KMS-11 (cell line): ENCODE results near the gene CRNN.

Experiments
- H2AFZ ChIP-seq: fragments of 200-600 bp; sonication (generic); 2 replicates; pipeline ENCODE4 v1.6.1; 2016; ENCODE audit warnings: antibody characterized with exemption, mixed run types, low read depth
- H3K27ac ChIP-seq: fragments of 200-600 bp; sonication (generic); 2 replicates; pipeline ENCODE4 v1.6.1; 2016; ENCODE audit warnings: mild to moderate bottlenecking, mixed run types
- H3K27me3 ChIP-seq: fragments of 200-600 bp; sonication (generic); 2 replicates; pipeline ENCODE4 v1.6.1; 2017; ENCODE audit warnings: mild to moderate bottlenecking, low read depth, mixed run types, moderate library complexity; ENCODE audit not compliant: insufficient read depth
- H3K36me3 ChIP-seq: fragments of 200-600 bp; sonication (generic); 2 replicates; pipeline ENCODE4 v1.6.1; 2017; ENCODE audit warnings: mild to moderate bottlenecking, mixed run types; ENCODE audit not compliant: insufficient read depth
- H3K4me1 ChIP-seq: fragments of 200-600 bp; sonication (generic); 2 replicates; pipeline ENCODE4 v1.6.1; 2016; ENCODE audit warnings: mild to moderate bottlenecking, low read depth, mixed run types; ENCODE audit not compliant: poor library complexity, severe bottlenecking
- H3K4me2 ChIP-seq: fragments of 200-600 bp; sonication (generic); 2 replicates; pipeline ENCODE4 v1.7.0; 2016; ENCODE audit warnings: mild to moderate bottlenecking, mixed run types
- H3K4me3 ChIP-seq: fragments of 200-600 bp; sonication (generic); IDR thresholded peaks from 2 replicates; pipeline ENCODE4 v1.6.1; 2017; ENCODE audit warnings: low read depth, low read length, mixed read lengths; ENCODE audit not compliant: insufficient read depth
- H3K79me2 ChIP-seq: fragments of 200-600 bp; sonication (generic); 2 replicates; pipeline ENCODE4 v1.6.1; 2016; ENCODE audit warnings: low read depth, mixed run types; ENCODE audit not compliant: insufficient read depth
- H3K9ac ChIP-seq: fragments of 200-600 bp; sonication (generic); 2 replicates; pipeline ENCODE4 v1.6.1; 2016; ENCODE audit warnings: mild to moderate bottlenecking, mixed run types
- H4K20me1 ChIP-seq: fragments of 200-600 bp; sonication (generic); 2 replicates; pipeline ENCODE4 v1.6.1; 2016; ENCODE audit warnings: mild to moderate bottlenecking, mixed run types; ENCODE audit not compliant: insufficient read depth
- TF ChIP-seq, protein P1 (sequence below): fragments of 200-600 bp; sonication (generic); conservative IDR thresholded peaks from 2 replicates; pipeline ENCODE4 v1.6.1; 2017; ENCODE audit warnings: low read depth, mild to moderate bottlenecking, antibody characterized with exemption, low read length, moderate library complexity, mixed read lengths

The CRNN gene

DNA sequence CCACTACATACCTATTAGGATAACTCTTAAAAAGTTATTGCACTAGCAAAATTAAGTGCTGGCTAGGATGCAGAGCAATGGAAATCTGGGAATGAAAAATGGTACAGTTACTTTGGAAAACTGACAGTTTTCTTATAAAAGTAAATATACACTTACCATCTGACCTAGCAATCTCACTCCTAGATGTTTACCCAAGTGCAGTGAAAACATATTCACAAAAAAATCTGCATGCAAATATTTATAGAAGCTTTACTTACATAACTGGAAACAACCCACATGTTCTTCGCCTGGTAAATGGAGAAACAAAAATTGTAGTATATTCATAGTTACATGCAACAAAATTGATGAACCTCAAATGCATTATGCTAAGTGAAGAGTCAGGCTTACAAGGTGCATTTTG is 41.4 kb downstream of the CRNN start:
- Histone ChIP-seq H3K27ac (no peak overlapping the region), H3K36me3 (no peaks in the 10 kb centered on the region), H3K4me1 (peaks cover 9% of the 10 kb centered on the region), H4K20me1 (no peaks in the 10 kb centered on the region), H3K4me2 (no peak overlapping the region), H2AFZ (no peak overlapping the region), H3K4me3 (no peak overlapping the region), H3K27me3 (no peaks in the 10 kb centered on the region), H3K79me2 (no peaks in the 10 kb centered on the region), H3K9ac (no peak overlapping the region)
- TF ChIP-seq, protein P1, sequence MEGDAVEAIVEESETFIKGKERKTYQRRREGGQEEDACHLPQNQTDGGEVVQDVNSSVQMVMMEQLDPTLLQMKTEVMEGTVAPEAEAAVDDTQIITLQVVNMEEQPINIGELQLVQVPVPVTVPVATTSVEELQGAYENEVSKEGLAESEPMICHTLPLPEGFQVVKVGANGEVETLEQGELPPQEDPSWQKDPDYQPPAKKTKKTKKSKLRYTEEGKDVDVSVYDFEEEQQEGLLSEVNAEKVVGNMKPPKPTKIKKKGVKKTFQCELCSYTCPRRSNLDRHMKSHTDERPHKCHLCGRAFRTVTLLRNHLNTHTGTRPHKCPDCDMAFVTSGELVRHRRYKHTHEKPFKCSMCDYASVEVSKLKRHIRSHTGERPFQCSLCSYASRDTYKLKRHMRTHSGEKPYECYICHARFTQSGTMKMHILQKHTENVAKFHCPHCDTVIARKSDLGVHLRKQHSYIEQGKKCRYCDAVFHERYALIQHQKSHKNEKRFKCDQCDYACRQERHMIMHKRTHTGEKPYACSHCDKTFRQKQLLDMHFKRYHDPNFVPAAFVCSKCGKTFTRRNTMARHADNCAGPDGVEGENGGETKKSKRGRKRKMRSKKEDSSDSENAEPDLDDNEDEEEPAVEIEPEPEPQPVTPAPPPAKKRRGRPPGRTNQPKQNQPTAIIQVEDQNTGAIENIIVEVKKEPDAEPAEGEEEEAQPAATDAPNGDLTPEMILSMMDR = no peak

DNA sequence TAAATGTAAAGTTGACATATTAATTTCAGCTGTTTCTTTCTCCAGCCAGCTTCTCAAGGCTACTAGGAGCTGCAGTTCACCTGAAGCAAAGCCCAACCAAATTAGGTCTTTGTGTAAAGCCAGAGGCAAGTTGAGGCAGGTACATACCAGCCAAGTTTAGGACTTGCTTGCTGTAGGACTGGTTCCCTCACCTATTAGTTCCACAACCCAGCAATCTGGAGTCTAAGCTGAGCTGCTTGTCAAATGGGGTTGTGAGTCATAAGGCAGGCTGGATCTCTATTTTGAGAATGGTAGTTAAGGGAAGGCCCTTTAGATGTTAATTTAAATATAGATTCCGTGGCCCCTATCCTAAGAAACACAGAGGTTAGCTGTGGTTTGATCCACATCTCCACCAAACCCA is 46.6 kb downstream of the CRNN start:
- Histone ChIP-seq H3K27ac (no peak overlapping the region), H3K4me1 (no peaks in the 10 kb centered on the region), H2AFZ (no peak overlapping the region), H4K20me1 (no peaks in the 10 kb centered on the region), H3K36me3 (no peaks in the 10 kb centered on the region), H3K79me2 (no peaks in the 10 kb centered on the region), H3K9ac (no peak overlapping the region), H3K4me3 (no peak overlapping the region), H3K27me3 (no peaks in the 10 kb centered on the region), H3K4me2 (no peak overlapping the region)
- TF ChIP-seq, protein P1 = no peak

DNA sequence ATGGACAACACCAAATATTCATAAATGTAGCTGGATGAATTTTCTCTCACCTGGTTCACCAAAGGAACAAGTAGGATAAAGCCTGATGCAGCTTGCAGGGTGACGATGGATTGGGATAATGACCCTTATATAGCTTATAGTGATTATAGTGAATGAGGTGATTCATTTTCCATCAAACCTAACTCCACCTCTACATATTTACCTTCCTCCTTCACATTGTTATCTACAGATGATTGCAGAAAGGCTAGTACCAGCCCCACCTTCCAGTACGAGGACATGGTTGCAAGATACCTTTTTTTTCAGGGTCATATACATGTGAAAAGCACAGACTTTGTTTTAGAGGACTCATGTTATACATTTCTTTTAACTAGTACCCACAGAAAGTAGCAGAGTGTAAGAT is 54.2 kb downstream of the CRNN start, which contains the start of gene FLG2:
TSS of gene FLG2 (minus strand) at position 101 of the 400 bp plus-strand sequence. CDS start 1,122 bp downstream, outside the sequence.
- no peak within 1 kb of the TSS for H3K27ac ChIP-seq
- no peak within 1 kb of the TSS for H3K4me3 ChIP-seq
- H2AFZ ChIP-seq = no peak within 1 kb of the TSS
- no peaks in the 10 kb centered on the region for H3K79me2 ChIP-seq
- H3K4me2 ChIP-seq = no peak within 1 kb of the TSS
- no peaks in the 10 kb centered on the region for H4K20me1 ChIP-seq
- H3K27me3 ChIP-seq = no peaks in the 10 kb centered on the region
- H3K36me3 ChIP-seq = no peaks in the 10 kb centered on the region
- H3K9ac ChIP-seq = no peak within 1 kb of the TSS
- TF ChIP-seq, protein P1 = no peak
- H3K4me1 ChIP-seq = no peaks in the 10 kb centered on the region
